Endodermal cell (in vitro differentiated cells): ENCODE results near the gene SLC9A3. TPM values are rescaled to one million over a fixed set of nuclear protein-coding genes. Genes with fewer than 3 reads are reported as not detected.

Experiments used
- DNase-seq: peaks from one replicate; pipeline ENCODE4 v3.0.0-alpha.2; 2017
- H3K27ac ChIP-seq: 2 replicates; pipeline ENCODE4 v1.5.1; 2013; ENCODE audit warnings: mild to moderate bottlenecking, low read depth, low read length, moderate library complexity
- H3K27me3 ChIP-seq: 2 replicates; pipeline ENCODE4 v1.6.1; 2013; ENCODE audit warnings: mild to moderate bottlenecking, low read length, moderate library complexity; ENCODE audit not compliant: insufficient read depth, control insufficient read depth, poor library complexity, severe bottlenecking
- H3K36me3 ChIP-seq: 2 replicates; pipeline ENCODE4 v1.7.0; 2013; ENCODE audit warnings: mild to moderate bottlenecking, low read length, moderate library complexity; ENCODE audit not compliant: control insufficient read depth, insufficient read depth
- H3K4me1 ChIP-seq: one replicate; pipeline ENCODE4 v1.7.0; 2013; ENCODE audit warnings: low read length; ENCODE audit not compliant: control insufficient read depth, insufficient read depth
- H3K4me3 ChIP-seq: 2 replicates; pipeline ENCODE4 v1.5.1; 2013; ENCODE audit warnings: mild to moderate bottlenecking, low read length, moderate library complexity
- H3K9ac ChIP-seq: 2 replicates; pipeline ENCODE4 v1.6.1; 2013; ENCODE audit warnings: mild to moderate bottlenecking, low read length, moderate library complexity; ENCODE audit not compliant: poor library complexity, severe bottlenecking; ENCODE audit errors: extremely low read depth
- H3K9me3 ChIP-seq: 2 replicates; pipeline ENCODE4 v1.6.1; 2013; ENCODE audit warnings: mild to moderate bottlenecking, low read length, moderate library complexity; ENCODE audit not compliant: control insufficient read depth
- H3K27ac Mint-ChIP-seq: 2 replicates; pipeline ENCODE4 v1.8.0; 2020; ENCODE audit warnings: mixed read lengths
- H3K27me3 Mint-ChIP-seq: 2 replicates; pipeline ENCODE4 v1.8.0; 2021; ENCODE audit warnings: mild to moderate bottlenecking, mixed read lengths; ENCODE audit not compliant: insufficient read depth
- H3K36me3 Mint-ChIP-seq: 2 replicates; pipeline ENCODE4 v1.8.0; 2020; ENCODE audit warnings: low read depth, mixed read lengths
- H3K4me1 Mint-ChIP-seq: 2 replicates; pipeline ENCODE4 v1.8.0; 2020; ENCODE audit warnings: mixed read lengths
- H3K4me3 Mint-ChIP-seq: 2 replicates; pipeline ENCODE4 v1.8.0; 2020; ENCODE audit warnings: mild to moderate bottlenecking, moderate library complexity, mixed read lengths
- H3K9me3 Mint-ChIP-seq: 2 replicates; pipeline ENCODE4 v1.8.0; 2020; ENCODE audit warnings: mild to moderate bottlenecking, mixed read lengths
- WGBS, 2 experiments: methylation state at CpG; one replicate each; pipeline versions ENCODE4 v1.1.5 to v1.1.7; 2013; ENCODE audit warnings: missing lambda C conversion rate in 2 of 2, mixed read lengths in 1 of 2; ENCODE audit not compliant: insufficient coverage in 1 of 2, insufficient read length in 1 of 2; 5-methylcytosine and 5-hydroxymethylcytosine counted together
- total RNA-seq, 2 donors: library from RNA; stranded (reverse); fragmentation: NEBNext Ultra II Directional in 1 of 2; extraction: Animal tissue kit (Norgen Biotek cat#: 25700) in 1 of 2; gene quantifications; 2 replicates in 1 of 2; 3 replicates in 1 of 2; pipeline ENCODE4 v1.2.1, GENCODE V29; 2021
- TF ChIP-seq, protein P1 (sequence below): fragments of 200-600 bp; sonication (generic); conservative IDR thresholded peaks from 2 replicates; pipeline ENCODE4 v1.5.0; 2021; ENCODE audit warnings: antibody characterized with exemption, mild to moderate bottlenecking

Gene SLC9A3
- total RNA-seq, 2 donors from 2014 or later: 1.3 to 1.5 TPM

DNA sequence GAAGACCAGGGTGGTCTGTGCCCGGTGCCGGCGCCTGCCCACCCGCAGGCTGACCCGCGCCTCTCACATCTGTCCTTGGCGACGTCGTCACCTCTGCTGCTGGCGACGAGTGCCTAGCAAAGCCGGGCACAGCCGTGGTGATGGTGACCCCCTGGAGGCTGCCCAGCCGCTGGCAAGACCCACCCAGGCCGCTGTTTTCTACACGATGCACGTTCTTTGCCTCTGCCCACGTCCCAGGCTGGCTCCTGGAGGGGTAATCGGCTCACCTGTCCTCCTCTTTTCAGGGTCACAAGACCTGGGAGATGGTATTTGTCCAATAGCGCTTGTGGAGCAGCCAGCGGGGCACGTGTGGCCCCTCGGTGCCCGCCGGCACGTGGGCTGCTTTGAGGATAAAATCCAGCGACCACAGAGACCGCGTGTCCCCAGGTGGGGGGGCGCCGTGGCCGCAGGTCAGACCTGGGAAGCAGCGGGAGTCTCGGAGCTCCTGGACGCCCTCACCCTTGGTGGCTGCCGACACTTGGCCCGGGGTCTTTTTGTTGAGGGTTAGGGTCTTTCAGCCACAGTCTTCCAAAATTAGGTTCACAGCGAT is 29.5 kb downstream of the SLC9A3 start:
- peaks cover 32% of the 10 kb centered on the region for H3K27me3 Mint-ChIP-seq
- Histone ChIP-seq H3K27me3 (peaks cover 24% of the 10 kb centered on the region), H3K9me3 (no peaks in the 10 kb centered on the region), H3K4me1 (no peaks in the 10 kb centered on the region), H3K9ac (no peak overlapping the region), H3K36me3 (no peaks in the 10 kb centered on the region), H3K4me3 (no peak overlapping the region), H3K27ac (no peak overlapping the region)
- H3K9me3 Mint-ChIP-seq: no peaks in the 10 kb centered on the region
- H3K36me3 Mint-ChIP-seq: no peaks in the 10 kb centered on the region
- no peak overlapping the region for H3K27ac Mint-ChIP-seq
- no peak for DNase-seq
- no peaks in the 10 kb centered on the region for H3K4me1 Mint-ChIP-seq
- H3K4me3 Mint-ChIP-seq: no peak overlapping the region
- TF ChIP-seq, protein P1, sequence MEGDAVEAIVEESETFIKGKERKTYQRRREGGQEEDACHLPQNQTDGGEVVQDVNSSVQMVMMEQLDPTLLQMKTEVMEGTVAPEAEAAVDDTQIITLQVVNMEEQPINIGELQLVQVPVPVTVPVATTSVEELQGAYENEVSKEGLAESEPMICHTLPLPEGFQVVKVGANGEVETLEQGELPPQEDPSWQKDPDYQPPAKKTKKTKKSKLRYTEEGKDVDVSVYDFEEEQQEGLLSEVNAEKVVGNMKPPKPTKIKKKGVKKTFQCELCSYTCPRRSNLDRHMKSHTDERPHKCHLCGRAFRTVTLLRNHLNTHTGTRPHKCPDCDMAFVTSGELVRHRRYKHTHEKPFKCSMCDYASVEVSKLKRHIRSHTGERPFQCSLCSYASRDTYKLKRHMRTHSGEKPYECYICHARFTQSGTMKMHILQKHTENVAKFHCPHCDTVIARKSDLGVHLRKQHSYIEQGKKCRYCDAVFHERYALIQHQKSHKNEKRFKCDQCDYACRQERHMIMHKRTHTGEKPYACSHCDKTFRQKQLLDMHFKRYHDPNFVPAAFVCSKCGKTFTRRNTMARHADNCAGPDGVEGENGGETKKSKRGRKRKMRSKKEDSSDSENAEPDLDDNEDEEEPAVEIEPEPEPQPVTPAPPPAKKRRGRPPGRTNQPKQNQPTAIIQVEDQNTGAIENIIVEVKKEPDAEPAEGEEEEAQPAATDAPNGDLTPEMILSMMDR: no peak
- 84 to 89% methylated on average over 23 to 38 of the region's 38 CpGs for WGBS, 2 experiments

DNA sequence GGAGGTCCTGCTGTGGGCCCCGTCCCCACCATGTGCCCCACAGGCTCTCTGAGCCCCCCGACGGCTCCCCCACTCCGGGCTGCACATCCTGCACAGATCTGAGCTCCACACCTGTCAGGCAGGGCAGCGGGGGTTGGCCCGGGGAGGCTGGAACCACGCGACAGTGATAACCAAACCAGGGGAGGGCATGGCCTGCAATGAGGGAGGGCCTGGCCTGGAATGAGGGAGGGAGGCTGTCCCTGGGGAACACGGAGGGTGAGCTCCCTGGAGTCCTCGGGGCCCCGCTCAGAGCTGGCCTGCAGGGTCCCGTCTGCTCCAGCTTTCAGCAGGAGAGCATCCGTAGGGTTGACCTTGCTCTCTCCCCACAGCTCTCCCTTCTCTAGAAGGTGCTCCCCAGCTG is 30.5 kb downstream of the SLC9A3 start:
- Histone ChIP-seq H3K4me1 (no peaks in the 10 kb centered on the region), H3K27me3 (peaks cover 24% of the 10 kb centered on the region), H3K9ac (no peak overlapping the region), H3K4me3 (no peak overlapping the region), H3K27ac (no peak overlapping the region), H3K9me3 (no peaks in the 10 kb centered on the region), H3K36me3 (no peaks in the 10 kb centered on the region)
- Mint-ChIP-seq H3K4me1 (no peaks in the 10 kb centered on the region), H3K27me3 (peaks cover 32% of the 10 kb centered on the region), H3K27ac (no peak overlapping the region), H3K9me3 (no peaks in the 10 kb centered on the region), H3K36me3 (no peaks in the 10 kb centered on the region), H3K4me3 (no peak overlapping the region)
- DNase-seq: no peak
- TF ChIP-seq, protein P1: no peak
- WGBS, 2 experiments: 69 to 78% methylated on average over 8 to 13 of the region's 13 CpGs

DNA sequence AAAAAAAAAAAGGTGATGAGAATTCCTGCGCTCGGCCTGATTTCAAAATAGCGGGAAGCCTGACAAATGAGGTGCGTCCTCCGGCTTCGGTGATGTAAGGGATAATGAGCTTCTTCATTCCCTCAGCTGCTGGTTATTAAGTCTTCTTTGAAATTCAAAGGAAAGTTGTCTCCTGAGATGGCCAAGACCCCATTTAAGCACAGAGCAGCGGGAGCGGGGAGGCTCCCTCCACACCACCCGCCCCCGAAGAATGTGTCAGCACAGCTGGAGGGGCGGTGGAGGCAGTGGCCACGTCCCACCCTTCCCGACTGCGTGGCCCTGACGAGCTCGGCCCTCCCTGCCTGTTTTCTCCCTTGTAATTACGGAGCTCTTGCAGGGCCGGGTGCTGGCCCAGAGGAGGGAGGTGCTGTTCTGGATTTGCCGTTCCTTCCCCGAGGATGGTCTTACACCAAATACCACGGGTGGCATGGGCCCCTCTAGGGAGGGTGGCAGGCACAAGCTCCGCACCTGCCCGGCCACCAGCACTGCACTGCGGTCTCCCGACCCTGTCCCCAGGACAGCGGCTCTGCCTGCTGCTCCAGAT is 31.0 kb downstream of the SLC9A3 start:
- DNase-seq: no peak
- no peak overlapping the region for H3K4me3 ChIP-seq
- Mint-ChIP-seq H3K36me3 (no peaks in the 10 kb centered on the region), H3K27ac (no peak overlapping the region), H3K4me3 (no peak overlapping the region), H3K4me1 (no peaks in the 10 kb centered on the region), H3K9me3 (no peaks in the 10 kb centered on the region), H3K27me3 (peaks cover 30% of the 10 kb centered on the region)
- WGBS, 2 experiments: 66 to 80% methylated on average over 17 to 26 of the region's 26 CpGs
- H3K27ac ChIP-seq: no peak overlapping the region
- H3K27me3 ChIP-seq: peaks cover 24% of the 10 kb centered on the region
- H3K9me3 ChIP-seq: no peaks in the 10 kb centered on the region
- TF ChIP-seq, protein P1: no peak
- H3K4me1 ChIP-seq: no peaks in the 10 kb centered on the region
- H3K36me3 ChIP-seq: no peaks in the 10 kb centered on the region
- no peak overlapping the region for H3K9ac ChIP-seq
